H1 (cell line): ENCODE measurements around the gene FKRP. TPM values are rescaled to one million over a fixed set of nuclear protein-coding genes. Genes with fewer than 3 reads are reported as not detected.

ENCODE experiments used
- CTCF ChIA-PET: fragments of 300-600 bp; sonication (Branson Sonifier 250); formaldehyde crosslinking; loops from one replicate; lab custom pipeline; 2021; ENCODE audit not compliant: partially characterized antibody; lab: Charles Lee
- POLR2A ChIA-PET: fragments of 300-600 bp; sonication (Branson Sonifier 250); formaldehyde crosslinking; loops from one replicate; lab custom pipeline; 2021; ENCODE audit warnings: inconsistent platforms; ENCODE audit not compliant: partially characterized antibody; lab: Charles Lee
- DNase-seq, 2 experiments: peaks; one replicate each; pipeline versions ENCODE4 v3.0.0 to v3.0.0-alpha.2; 2010 to 2022; ENCODE audit warnings: low spot score in 2 of 2, low read depth in 1 of 2, mixed read lengths in 1 of 2
- FAIRE-seq: peaks from 2 replicates; lab custom pipeline; 2011; peaks lifted over from hg19 to GRCh38; lab: Jason Lieb, UNC
- H2AFZ ChIP-seq: 2 replicates; pipeline ENCODE4 v1.8.1; 2012; ENCODE audit warnings: low read length, inconsistent platforms
- H2AK5ac ChIP-seq: 2 replicates; pipeline ENCODE4 v1.6.1; 2013; ENCODE audit warnings: low read depth, low read length
- H2BK120ac ChIP-seq: replicated peaks from 2 replicates; pipeline ENCODE3; 2013; ENCODE audit warnings: low read depth, low read length, inconsistent platforms
- H2BK12ac ChIP-seq: 2 replicates; pipeline ENCODE4 v1.6.1; 2013; ENCODE audit warnings: low read depth, low read length
- H2BK15ac ChIP-seq: 2 replicates; pipeline ENCODE4 v1.6.1; 2013; ENCODE audit warnings: low read length
- H2BK20ac ChIP-seq: 2 replicates; pipeline ENCODE4 v1.6.1; 2013; ENCODE audit warnings: low read length
- H2BK5ac ChIP-seq: 2 replicates; pipeline ENCODE4 v1.6.1; 2013; ENCODE audit warnings: low read depth, low read length
- H3K14ac ChIP-seq: 2 replicates; pipeline ENCODE4 v1.6.1; 2013; ENCODE audit warnings: inconsistent platforms; ENCODE audit not compliant: insufficient read length
- H3K18ac ChIP-seq: 2 replicates; pipeline ENCODE4 v1.6.1; 2013; ENCODE audit warnings: low read length; ENCODE audit errors: extremely low read depth
- H3K23ac ChIP-seq: 2 replicates; pipeline ENCODE4 v1.6.1; 2013; ENCODE audit warnings: inconsistent platforms; ENCODE audit not compliant: insufficient read length
- H3K23me2 ChIP-seq: 2 replicates; pipeline ENCODE4 v1.6.1; 2013; ENCODE audit warnings: low read depth, low read length
- H3K27ac ChIP-seq: 2 replicates; pipeline ENCODE4 v1.6.1; 2011; ENCODE audit warnings: low read depth, low read length, inconsistent platforms
- H3K27me3 ChIP-seq, 4 experiments: replicated peaks in 1 of 4; 1 replicate in 1 of 4; 2 replicates in 3 of 4; pipeline versions ENCODE4 v1.6.1 to v1.8.1; 2011 to 2013; ENCODE audit warnings: low read length in 3 of 4, mild to moderate bottlenecking in 3 of 4, inconsistent platforms in 2 of 4, mixed read lengths in 2 of 4, moderate library complexity in 1 of 4; ENCODE audit not compliant: control insufficient read depth in 3 of 4, insufficient read depth in 3 of 4; ENCODE audit errors: extremely low read depth in 1 of 4
- H3K36me3 ChIP-seq, 4 experiments: 2 replicates each; pipeline versions ENCODE4 v1.6.1 to v1.8.1; 2011 to 2013; ENCODE audit warnings: mild to moderate bottlenecking in 4 of 4, low read length in 3 of 4, moderate library complexity in 2 of 4, control low read depth in 1 of 4, inconsistent platforms in 1 of 4; ENCODE audit not compliant: insufficient read depth in 4 of 4, control insufficient read depth in 2 of 4
- H3K4ac ChIP-seq: replicated peaks from 2 replicates; pipeline ENCODE3; 2013; ENCODE audit warnings: low read length, low read depth, mixed read lengths, inconsistent platforms; ENCODE audit not compliant: insufficient read length
- H3K4me1 ChIP-seq, 4 experiments: replicated peaks in 1 of 4; 1 replicate in 1 of 4; 2 replicates in 3 of 4; pipeline versions ENCODE4 v1.6.1 to v1.8.1; 2011 to 2013; ENCODE audit warnings: low read length in 3 of 4, inconsistent platforms in 2 of 4, mixed read lengths in 1 of 4; ENCODE audit not compliant: insufficient read depth in 4 of 4, control insufficient read depth in 3 of 4
- H3K4me2 ChIP-seq, 2 experiments: 2 replicates each; pipeline versions ENCODE4 v1.6.1 to v1.8.1; 2011 to 2013; ENCODE audit warnings: low read depth in 2 of 2, low read length in 2 of 2, control low read depth in 1 of 2, inconsistent platforms in 1 of 2, mild to moderate bottlenecking in 1 of 2; ENCODE audit not compliant: insufficient read depth in 1 of 2
- H3K4me3 ChIP-seq, 4 experiments: fragments of 200-600, 300-600 bp in 1 of 4; sonication (generic), shearing (Covaris generic), sonication (Bioruptor Twin) in 1 of 4; 2 replicates each; pipeline versions ENCODE4 v1.5.1 to v1.8.1; 2011 to 2016; ENCODE audit warnings: low read length in 4 of 4, low read depth in 3 of 4, control low read depth in 2 of 4, inconsistent platforms in 2 of 4, mild to moderate bottlenecking in 2 of 4, mixed read lengths in 1 of 4, moderate library complexity in 1 of 4; ENCODE audit not compliant: insufficient read depth in 2 of 4; ENCODE audit errors: extremely low read depth in 1 of 4
- H3K56ac ChIP-seq: replicated peaks from 2 replicates; pipeline ENCODE3; 2013; ENCODE audit warnings: low read depth, mild to moderate bottlenecking, mixed read lengths, low read length, inconsistent platforms; ENCODE audit not compliant: insufficient read length
- H3K79me1 ChIP-seq: 2 replicates; pipeline ENCODE4 v1.6.1; 2013; ENCODE audit warnings: low read depth, low read length, control low read depth
- H3K79me2 ChIP-seq, 2 experiments: 2 replicates each; pipeline versions ENCODE4 v1.6.1 to v1.8.1; 2012 to 2013; ENCODE audit warnings: low read length in 2 of 2, mild to moderate bottlenecking in 2 of 2, inconsistent platforms in 1 of 2; ENCODE audit not compliant: insufficient read depth in 2 of 2, control insufficient read depth in 1 of 2
- H3K9ac ChIP-seq, 4 experiments: replicated peaks in 1 of 4; 1 replicate in 1 of 4; 2 replicates in 3 of 4; pipeline versions ENCODE4 v1.6.1 to v1.8.1; 2011 to 2013; ENCODE audit warnings: low read depth in 3 of 4, low read length in 3 of 4, control low read depth in 2 of 4, mild to moderate bottlenecking in 2 of 4, moderate library complexity in 2 of 4, inconsistent platforms in 1 of 4; ENCODE audit errors: extremely low read depth in 1 of 4
- H3K9me3 ChIP-seq, 2 experiments: 2 replicates each; pipeline versions ENCODE4 v1.6.1 to v1.8.1; 2012 to 2013; ENCODE audit warnings: mild to moderate bottlenecking in 2 of 2, moderate library complexity in 2 of 2, control low read depth in 1 of 2, inconsistent platforms in 1 of 2, low read depth in 1 of 2, low read length in 1 of 2, mixed read lengths in 1 of 2; ENCODE audit not compliant: insufficient read depth in 2 of 2
- H4K20me1 ChIP-seq, 2 experiments: replicated peaks in 1 of 2; 2 replicates each; pipeline versions ENCODE3 to v1.8.1; 2011 to 2013; ENCODE audit warnings: inconsistent platforms in 2 of 2, low read length in 2 of 2, mild to moderate bottlenecking in 1 of 2; ENCODE audit not compliant: insufficient read depth in 2 of 2, control insufficient read depth in 1 of 2
- H4K5ac ChIP-seq: 2 replicates; pipeline ENCODE4 v1.6.1; 2013; ENCODE audit warnings: low read length, low read depth, mixed read lengths, inconsistent platforms; ENCODE audit not compliant: insufficient read length
- H4K8ac ChIP-seq: 2 replicates; pipeline ENCODE4 v1.8.0; 2013; ENCODE audit warnings: mild to moderate bottlenecking, moderate library complexity, low read length, inconsistent platforms; ENCODE audit not compliant: insufficient read depth; ENCODE audit errors: extremely low read depth
- H4K91ac ChIP-seq: replicated peaks from 2 replicates; pipeline ENCODE3; 2013; ENCODE audit warnings: low read length, mixed read lengths, inconsistent platforms; ENCODE audit not compliant: insufficient read length
- ASH2L ChIP-seq: fragments of 200-600, 300-600 bp; sonication (generic); IDR thresholded peaks from one replicate; pipeline ENCODE4 v1.7.1; 2017; ENCODE audit warnings: low read length
- BRCA1 ChIP-seq: IDR thresholded peaks from 2 replicates; pipeline ENCODE4 v1.6.1; 2012; ENCODE audit warnings: low read depth, low read length, improper control_type of control experiment
- WGBS, 2 experiments: shearing (Covaris generic) in 1 of 2; methylation state at CpG; one replicate each; pipeline versions ENCODE4 v1.1.6 to v1.1.7; 2013 to 2015; ENCODE audit warnings: low lambda C conversion rate in 2 of 2, mixed read lengths in 2 of 2, inconsistent platforms in 1 of 2, low coverage in 1 of 2, missing lambda C conversion rate in 1 of 2; ENCODE audit not compliant: insufficient replicate concordance in 2 of 2, insufficient coverage in 1 of 2, insufficient read length in 1 of 2; ENCODE audit errors: extremely low coverage in 1 of 2, missing lambda C conversion rate in 1 of 2; 5-methylcytosine and 5-hydroxymethylcytosine counted together
- polyA plus RNA-seq, 7 experiments: library from polyadenylated mRNA; depleted of rRNA in 3 of 7; stranded (reverse) in 5 of 7; unstranded in 2 of 7; fragments of >200 nt in 5 of 7; fragments of 200-250 nt in 2 of 7; gene quantifications; 1 replicate in 5 of 7; 2 replicates in 1 of 7; 4 replicates in 1 of 7; pipeline versions ENCODE4 v1.2.1 to v1.2.3, GENCODE V29; 2011 to 2013; ENCODE audit warnings: missing spikeins in 2 of 7, mixed read lengths in 2 of 7
- total RNA-seq: library from RNA; stranded (reverse); fragmentation: NEBNext Ultra II Directional; extraction: Animal tissue kit (Norgen Biotek cat#: 25700); gene quantifications from 2 replicates; pipeline ENCODE4 v1.2.1, GENCODE V29; 2021

Gene FKRP
- total and polyA plus RNA-seq, 2 of the 8 experiments (the other 6 are each of a cell fraction or from before 2014, with no cell fraction given), result 17.1 to 24.4 TPM

- Histone ChIP-seq H3K9me3 (no peaks in the 10 kb centered on the region), H3K4me1 (peaks cover 0 to 18% (median 7%) of the 10 kb centered on the region in 4 experiments; a peak in 5 of 7 replicates), H3K9ac (peak overlapping the region in 2 of 4 experiments; percentile 8 to 25; a peak in 2 of 7 replicates), H2BK120ac (no peak overlapping the region), H3K4me2 (peak overlapping the region; percentile 91), H3K79me2 (peaks cover 0 to 19% of the 10 kb centered on the region in 2 experiments; a peak in 2 of 4 replicates), H4K20me1 (peaks cover 0 to 4% of the 10 kb centered on the region in 2 experiments), H4K91ac (peak overlapping the region; percentile 2), H3K56ac (no peak overlapping the region), H2BK12ac (no peak overlapping the region), H2AK5ac (no peak overlapping the region), H3K27me3 (no peaks in the 10 kb centered on the region), H3K23me2 (peaks cover 13% of the 10 kb centered on the region; the same call in 1 of the 2 replicates), H4K8ac (no peak overlapping the region), H2BK20ac (no peak overlapping the region), H2AFZ (no peak overlapping the region), H3K4me3 (peak overlapping the region; percentile 58 to 94 (median 74)), H3K23ac (no peak overlapping the region), H3K27ac (peak overlapping the region; percentile 23), H3K4ac (peak overlapping the region; percentile 55), H3K79me1 (0 out of 2 replicates have a peak, but pooled peaks cover 4% of the 10 kb centered on the region), H2BK15ac (no peak overlapping the region), H2BK5ac (peak overlapping the region; percentile 84), H3K36me3 (peaks cover 0 to 8% (median 0%) of the 10 kb centered on the region in 4 experiments; a peak in 2 of 8 replicates), H4K5ac (no peak overlapping the region), H3K14ac (no peak overlapping the region), H3K18ac (no peak overlapping the region)
- WGBS, 2 experiments, result 23% methylated on average over 5 of the region's 12 CpGs; no CpG with 5 or more reads in 1 of the 2 experiments
- TF ChIP-seq BRCA1, result no peak
- TF ChIP-seq ASH2L, result peak; percentile 34
- POLR2A ChIA-PET, result interaction anchor here (0.6 to 4.7 kb wide), 11 partner anchors 9 to 523 kb away, joined by 3 to 18 read pairs (median 4); partner anchors contain the start of gene SLC1A5
- FAIRE-seq (no peak), DNase-seq (peak in 1 of 2 experiments; percentile 56)
- CTCF ChIA-PET, result interaction anchor here (0.6 to 7.5 kb wide), 9 partner anchors 10 to 106 kb away, joined by 3 to 46 read pairs (median 4); partner anchors contain the start of gene DACT3
Measured at GRCh38 chr19:46714444-46715106, 31.3 kb upstream of the FKRP start.
